Stimulated activated naive B cell treated with anti-CD40 and anti-IgM and Interleukin-4, amounts not matched to agents 10 μg/mL and 1 μg/mL and 100 μg/mL, for 72 hours (primary cell): ENCODE measurements around the gene CALML3.

Experiments used
- ATAC-seq, 2 donors: fragments of 150-1000 bp; cut with Tn5 transposase; replicated peaks; 2 replicates each; pipeline ENCODE4 v1.10.0; 2021; ENCODE audit warnings: moderate library complexity in 1 of 2
- DNase-seq: peaks from one replicate; pipeline ENCODE4 v3.0.0; 2021
- H3K27ac Mint-ChIP-seq: one replicate; pipeline ENCODE4 v1.8.0; 2022; ENCODE audit warnings: mild to moderate bottlenecking, mixed read lengths
- H3K27me3 Mint-ChIP-seq, 2 donors: one replicate each; pipeline ENCODE4 v1.8.0; 2022; ENCODE audit warnings: mixed read lengths in 2 of 2
- H3K36me3 Mint-ChIP-seq, 2 donors: one replicate each; pipeline ENCODE4 v1.8.0; 2022; ENCODE audit warnings: mixed read lengths in 2 of 2, mild to moderate bottlenecking in 1 of 2
- H3K4me1 Mint-ChIP-seq, 2 donors: one replicate each; pipeline ENCODE4 v1.8.0; 2022; ENCODE audit warnings: mixed read lengths in 2 of 2, mild to moderate bottlenecking in 1 of 2
- H3K4me3 Mint-ChIP-seq, 2 donors: one replicate each; pipeline ENCODE4 v1.8.0; 2022; ENCODE audit warnings: mild to moderate bottlenecking in 2 of 2, mixed read lengths in 2 of 2, moderate library complexity in 1 of 2
- H3K9me3 Mint-ChIP-seq, 2 donors: one replicate each; pipeline ENCODE4 v1.8.0; 2022; ENCODE audit warnings: mixed read lengths in 2 of 2, mild to moderate bottlenecking in 1 of 2

CALML3 gene

DNA sequence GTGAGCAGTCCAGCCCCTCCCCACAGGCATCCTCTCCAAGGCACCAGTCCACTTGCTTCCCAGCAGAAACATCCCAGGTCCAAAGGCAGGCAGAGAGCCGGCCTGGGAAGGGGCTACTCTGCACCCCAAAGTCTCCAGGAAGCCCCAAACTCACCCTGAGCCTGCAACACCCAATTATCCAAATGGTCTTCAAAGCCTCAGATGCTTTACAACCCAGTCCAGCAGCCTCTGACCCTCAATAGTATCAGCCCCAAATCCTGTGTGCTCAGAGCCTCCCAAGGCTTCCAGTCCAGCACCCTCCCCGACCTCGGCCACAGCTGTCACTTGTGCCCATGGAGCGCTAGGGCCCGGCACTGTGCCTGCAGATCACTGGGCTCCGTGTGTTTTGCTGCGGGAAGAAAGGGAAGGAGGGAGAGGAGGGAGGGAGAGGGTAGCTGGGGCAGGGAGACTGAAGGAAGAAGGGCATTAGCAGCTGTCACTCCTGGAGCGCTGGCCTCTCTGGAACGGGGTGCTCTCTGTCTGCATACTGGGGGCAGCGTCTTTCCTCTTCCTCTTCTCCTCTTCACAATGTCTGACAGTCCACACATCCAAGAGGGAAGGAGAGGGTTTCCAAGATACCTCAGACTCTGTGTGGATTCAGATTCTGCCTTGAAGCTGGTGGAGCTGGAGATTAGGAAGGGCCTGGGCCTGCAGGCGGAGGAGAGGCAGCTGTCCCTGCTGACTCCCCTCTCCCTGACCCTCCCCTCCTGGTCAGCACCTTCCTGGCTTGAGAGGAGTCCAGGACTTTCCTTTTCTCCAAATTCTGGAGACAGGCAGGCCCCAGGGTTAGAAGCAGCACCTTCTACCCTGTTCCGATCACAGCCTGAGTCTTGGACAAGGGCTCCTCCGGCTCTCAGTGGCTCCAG, 38.6 kb upstream of the CALML3 start:
- H3K9me3 Mint-ChIP-seq: no peaks in the 10 kb centered on the region
- ATAC-seq (no peak), DNase-seq (no peak)
- no peak overlapping the region for H3K27ac Mint-ChIP-seq
- H3K27me3 Mint-ChIP-seq: peaks cover 0 to 19% of the 10 kb centered on the region in 2 donors
- no peaks in the 10 kb centered on the region for H3K36me3 Mint-ChIP-seq
- H3K4me1 Mint-ChIP-seq: peaks cover 8 to 20% of the 10 kb centered on the region in 2 donors
- H3K4me3 Mint-ChIP-seq: no peak overlapping the region

DNA sequence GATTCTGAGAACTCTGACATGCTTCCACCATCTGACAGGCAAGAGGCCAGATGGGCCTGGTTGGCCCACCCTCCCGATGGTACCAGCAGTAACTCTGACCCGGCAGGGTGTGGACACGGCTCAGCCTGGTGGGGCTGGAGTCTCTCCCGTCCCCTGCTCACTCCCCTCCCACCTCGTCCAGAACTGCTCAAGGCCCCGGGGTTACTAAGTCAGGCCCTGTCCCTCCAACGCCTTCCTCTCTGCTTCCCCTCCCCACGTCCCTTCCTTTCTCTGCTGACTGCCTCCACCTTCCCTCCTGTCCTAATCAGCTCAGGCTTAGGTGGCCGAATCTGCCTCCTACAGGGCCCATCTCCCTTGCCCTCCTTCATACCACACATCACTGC, 37.9 kb upstream of the CALML3 start:
- DNase-seq (no peak), ATAC-seq (no peak)
- H3K36me3 Mint-ChIP-seq: no peaks in the 10 kb centered on the region
- no peak overlapping the region for H3K4me3 Mint-ChIP-seq
- peaks cover 0 to 19% of the 10 kb centered on the region in 2 donors for H3K27me3 Mint-ChIP-seq
- peaks cover 14 to 26% of the 10 kb centered on the region in 2 donors for H3K4me1 Mint-ChIP-seq
- no peak overlapping the region for H3K27ac Mint-ChIP-seq
- H3K9me3 Mint-ChIP-seq: no peaks in the 10 kb centered on the region

DNA sequence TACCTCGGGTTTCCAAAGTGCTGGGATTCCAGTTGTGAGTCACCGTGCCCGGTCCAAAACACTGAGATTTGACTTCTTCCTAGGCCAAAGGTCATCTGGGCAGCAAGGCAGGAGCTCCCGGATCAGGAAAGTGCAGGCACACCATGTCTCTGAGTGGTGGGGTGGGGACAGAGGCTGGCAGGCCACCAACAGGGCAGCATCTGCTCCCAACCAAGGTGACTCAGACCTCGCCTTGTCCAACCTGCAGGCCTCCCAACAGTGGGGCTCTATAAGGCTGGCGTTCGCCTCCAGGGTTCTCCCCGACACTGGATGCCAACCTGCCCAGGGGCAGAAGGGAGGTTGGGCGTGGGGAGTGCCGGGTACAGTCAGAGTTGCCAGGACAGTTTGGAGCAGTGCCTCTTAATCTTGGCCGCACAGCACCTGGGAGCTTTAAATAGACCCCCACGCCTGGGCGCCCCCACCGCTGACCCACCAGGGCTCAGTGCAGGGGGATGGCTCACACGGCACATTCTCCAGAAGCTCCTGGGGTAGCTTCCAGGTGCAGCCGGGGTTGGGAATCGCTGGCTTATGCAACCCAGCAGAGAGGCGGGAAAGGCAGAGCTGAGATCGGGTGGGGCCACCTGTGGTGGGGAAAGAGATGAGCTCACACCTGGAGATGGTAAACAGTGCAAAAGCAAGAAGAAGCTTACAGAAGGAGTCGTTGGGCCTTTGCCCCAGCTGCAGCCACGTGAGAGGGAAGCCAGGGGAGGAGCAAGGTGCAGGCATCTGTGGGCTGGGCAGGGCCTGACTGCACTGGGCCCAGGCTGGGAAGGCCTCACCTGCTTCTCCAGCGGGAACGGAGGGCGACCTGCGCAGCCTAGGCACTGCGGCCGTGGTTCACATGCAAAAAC, 36.2 kb upstream of the CALML3 start:
- H3K9me3 Mint-ChIP-seq: peaks cover 4 to 8% of the 10 kb centered on the region in 2 donors
- no peak overlapping the region for H3K27ac Mint-ChIP-seq
- peaks cover 0 to 15% of the 10 kb centered on the region in 2 donors for H3K27me3 Mint-ChIP-seq
- ATAC-seq (no peak), DNase-seq (no peak)
- peaks cover 2 to 4% of the 10 kb centered on the region in 2 donors for H3K36me3 Mint-ChIP-seq
- H3K4me3 Mint-ChIP-seq: no peak overlapping the region
- peaks cover 14 to 26% of the 10 kb centered on the region in 2 donors for H3K4me1 Mint-ChIP-seq

DNA sequence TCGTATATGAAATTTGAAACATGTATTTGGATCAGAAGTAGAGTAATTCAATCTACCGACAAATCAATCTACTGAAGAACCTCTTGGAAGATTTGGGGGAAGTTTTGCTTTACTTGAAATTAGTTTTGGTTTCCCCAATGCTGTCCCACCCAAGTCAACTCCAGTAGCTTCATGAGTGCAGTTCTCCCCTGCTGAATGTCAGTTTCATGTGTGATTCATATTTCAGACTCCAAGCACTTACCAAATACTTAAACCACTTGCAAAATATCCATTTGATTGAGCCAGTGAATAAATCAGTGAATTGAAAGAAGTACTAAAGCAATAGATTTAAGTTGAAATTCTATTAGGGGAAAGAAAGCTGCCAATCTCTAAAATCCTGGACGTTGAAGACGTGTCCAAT, 34.7 kb upstream of the CALML3 start:
- ATAC-seq: peak in 1 of 2 donors; percentile 51
- peaks cover 4 to 8% of the 10 kb centered on the region in 2 donors for H3K9me3 Mint-ChIP-seq
- H3K4me1 Mint-ChIP-seq: peaks cover 14 to 26% of the 10 kb centered on the region in 2 donors
- H3K27me3 Mint-ChIP-seq: peaks cover 0 to 15% of the 10 kb centered on the region in 2 donors
- no peak for DNase-seq
- no peak overlapping the region for H3K27ac Mint-ChIP-seq
- H3K4me3 Mint-ChIP-seq: no peak overlapping the region
- H3K36me3 Mint-ChIP-seq: peaks cover 2 to 4% of the 10 kb centered on the region in 2 donors

DNA sequence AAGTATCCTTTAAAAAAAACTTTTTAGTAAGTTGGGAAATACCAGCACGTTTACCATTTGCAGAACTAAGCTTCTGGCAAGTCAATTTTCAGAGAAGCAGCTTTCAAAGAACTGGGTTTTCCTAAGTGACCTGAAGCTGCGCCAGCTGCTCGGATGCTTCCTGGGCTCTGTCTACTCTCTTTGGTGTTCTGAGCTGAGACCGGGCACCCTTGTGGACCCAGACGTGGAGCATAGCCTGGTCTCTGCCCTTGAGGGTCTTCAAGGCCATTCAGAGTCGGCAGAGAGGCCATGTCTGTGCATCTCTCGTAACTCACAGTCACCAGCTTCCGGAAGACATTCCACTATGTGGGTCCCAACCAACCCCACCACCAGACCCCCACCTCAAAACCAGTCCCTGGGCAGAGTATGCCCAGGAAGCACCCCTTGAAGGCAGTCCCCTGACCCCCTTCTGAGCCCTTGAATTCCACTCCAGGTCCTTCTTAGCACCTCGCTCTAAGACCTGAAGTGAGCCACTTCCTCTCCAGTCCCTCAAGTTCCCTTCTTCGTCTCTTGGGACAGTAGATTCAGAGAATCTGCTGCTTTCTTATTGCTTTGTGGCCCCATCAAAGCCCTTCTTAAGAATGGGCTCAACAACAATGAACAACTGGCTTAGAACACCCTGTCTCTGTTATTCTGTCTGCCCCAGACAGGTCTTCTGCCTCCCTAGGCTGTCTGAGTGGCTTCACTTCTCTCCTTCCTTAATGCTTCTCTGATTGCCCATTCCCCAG, 33.9 kb upstream of the CALML3 start:
- Mint-ChIP-seq H3K9me3 (peaks cover 4 to 8% of the 10 kb centered on the region in 2 donors), H3K4me1 (peaks cover 14 to 26% of the 10 kb centered on the region in 2 donors), H3K27me3 (peaks cover 0 to 15% of the 10 kb centered on the region in 2 donors), H3K4me3 (peak overlapping the region in 1 of 2 donors; percentile 43), H3K27ac (no peak overlapping the region), H3K36me3 (peaks cover 2 to 4% of the 10 kb centered on the region in 2 donors)
- peak; percentile 84 to 90 for ATAC-seq
- DNase-seq: no peak

DNA sequence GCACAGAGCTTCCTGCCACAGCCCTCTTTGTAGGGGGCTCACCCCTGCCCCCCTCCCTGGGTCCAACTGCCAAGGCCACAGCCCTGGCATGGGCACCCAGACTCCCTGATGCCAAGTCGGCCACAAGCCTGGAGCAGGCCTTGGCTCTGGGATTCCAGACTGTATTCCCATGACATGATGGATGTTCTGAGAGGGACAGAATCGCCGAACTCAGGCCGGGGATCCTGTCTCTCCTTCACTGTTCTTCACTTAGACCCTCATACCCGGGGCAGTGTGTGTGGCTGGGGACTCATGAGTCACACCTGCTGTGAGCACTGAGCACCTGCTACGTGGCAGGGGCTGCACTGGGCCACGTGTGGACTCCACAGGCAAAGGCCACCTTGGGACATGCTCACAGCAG, 33.3 kb upstream of the CALML3 start:
- H3K36me3 Mint-ChIP-seq: peaks cover 2 to 4% of the 10 kb centered on the region in 2 donors
- no peak overlapping the region for H3K27ac Mint-ChIP-seq

DNA sequence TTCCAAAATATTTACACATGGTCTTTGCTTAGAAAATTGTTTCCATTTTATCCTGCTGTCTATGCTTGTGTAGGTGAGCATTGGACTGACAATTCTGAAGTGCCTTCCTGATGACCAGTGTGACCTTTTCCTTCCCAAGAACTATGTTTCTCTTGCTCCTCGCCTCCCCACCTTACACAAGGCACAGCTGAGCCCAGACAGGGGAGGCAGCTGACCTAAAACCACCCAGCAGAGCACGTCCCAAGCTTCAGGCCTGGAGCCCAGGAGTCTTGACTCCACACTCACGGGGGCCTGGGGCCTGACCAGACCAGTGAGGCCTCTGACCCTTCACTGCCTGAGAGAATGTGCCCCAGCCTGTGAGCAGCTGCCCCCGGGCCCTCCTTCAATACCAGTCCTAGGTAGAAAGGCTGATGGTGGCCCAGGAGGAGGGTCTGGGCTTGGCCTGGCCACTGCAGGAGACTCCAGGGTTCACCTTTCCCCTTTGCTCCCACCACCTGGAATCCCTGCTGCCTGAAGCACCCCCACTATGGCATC, 32.4 kb upstream of the CALML3 start:
- Mint-ChIP-seq H3K27ac (no peak overlapping the region), H3K9me3 (peaks cover 4 to 8% of the 10 kb centered on the region in 2 donors), H3K27me3 (peaks cover 0 to 7% of the 10 kb centered on the region in 2 donors)

More for the DNA sequence above, 33.3 kb upstream of the CALML3 start:
- DNase-seq (no peak), ATAC-seq (no peak)
- Mint-ChIP-seq H3K4me1 (peaks cover 14 to 26% of the 10 kb centered on the region in 2 donors), H3K27me3 (peaks cover 0 to 11% of the 10 kb centered on the region in 2 donors), H3K9me3 (peaks cover 4 to 8% of the 10 kb centered on the region in 2 donors), H3K4me3 (peak overlapping the region in 1 of 2 donors; percentile 43)

DNA sequence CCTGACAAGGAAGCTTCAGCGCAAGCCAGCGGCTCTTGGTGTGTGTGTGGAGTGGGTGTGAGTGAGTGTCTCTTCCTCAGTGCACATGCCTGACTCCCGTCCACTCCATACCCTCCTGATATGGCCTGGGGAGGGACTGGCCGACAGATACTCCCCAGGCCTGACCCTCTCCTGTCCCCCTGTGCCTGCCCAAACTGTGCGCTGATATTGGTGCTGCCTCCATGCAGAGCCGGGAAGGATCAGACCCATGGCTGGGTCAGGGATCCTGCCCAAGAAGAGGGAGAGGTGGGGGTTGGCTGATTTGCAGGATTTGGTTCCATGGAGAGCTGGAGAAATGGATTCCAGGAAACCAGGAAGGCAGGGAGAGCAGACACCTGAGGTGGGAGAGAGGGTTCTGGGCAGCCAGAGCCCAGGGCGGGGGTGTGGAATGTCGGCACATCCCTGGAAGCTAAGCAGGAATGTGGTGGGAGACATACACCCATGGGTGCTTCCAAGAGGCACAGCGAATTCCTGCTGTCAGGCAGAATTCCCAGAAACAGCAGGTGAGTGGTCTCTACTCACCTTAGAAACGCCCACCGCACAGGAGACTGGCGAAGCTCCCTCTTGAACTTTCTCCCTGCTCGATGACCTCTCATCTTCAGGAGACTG, 31.7 kb upstream of the CALML3 start:
- Mint-ChIP-seq H3K27ac (no peak overlapping the region), H3K27me3 (peaks cover 0 to 4% of the 10 kb centered on the region in 2 donors), H3K9me3 (peaks cover 4 to 8% of the 10 kb centered on the region in 2 donors), H3K36me3 (peaks cover 2 to 4% of the 10 kb centered on the region in 2 donors), H3K4me1 (peaks cover 14 to 26% of the 10 kb centered on the region in 2 donors), H3K4me3 (no peak overlapping the region)
- ATAC-seq (no peak), DNase-seq (no peak)

More for the DNA sequence above, 32.4 kb upstream of the CALML3 start:
- Mint-ChIP-seq H3K4me1 (peaks cover 14 to 26% of the 10 kb centered on the region in 2 donors), H3K36me3 (peaks cover 2 to 4% of the 10 kb centered on the region in 2 donors), H3K4me3 (no peak overlapping the region)
- no peak for ATAC-seq
- DNase-seq: no peak

DNA sequence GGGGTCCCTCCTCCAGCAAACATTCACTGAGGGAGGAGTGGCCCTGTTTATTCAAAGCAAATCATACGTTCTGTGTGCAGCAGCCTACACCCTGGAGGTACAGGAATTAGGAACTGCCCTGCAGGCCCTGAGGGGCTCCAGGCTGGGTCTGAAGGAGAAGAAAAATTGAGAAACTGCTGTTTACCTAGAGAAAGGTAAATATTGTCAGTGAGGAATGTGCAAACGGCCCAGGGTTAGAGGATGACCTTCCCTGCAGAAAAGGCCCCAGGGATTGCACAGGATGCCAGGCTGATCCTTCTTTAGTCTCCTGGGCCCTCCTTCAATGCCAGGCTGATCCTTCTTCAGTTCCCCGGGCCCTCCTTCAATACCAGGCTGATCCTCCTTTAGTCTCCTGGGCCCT, 31.1 kb upstream of the CALML3 start:
- peaks cover 0 to 1% of the 10 kb centered on the region in 2 donors for H3K27me3 Mint-ChIP-seq

DNA sequence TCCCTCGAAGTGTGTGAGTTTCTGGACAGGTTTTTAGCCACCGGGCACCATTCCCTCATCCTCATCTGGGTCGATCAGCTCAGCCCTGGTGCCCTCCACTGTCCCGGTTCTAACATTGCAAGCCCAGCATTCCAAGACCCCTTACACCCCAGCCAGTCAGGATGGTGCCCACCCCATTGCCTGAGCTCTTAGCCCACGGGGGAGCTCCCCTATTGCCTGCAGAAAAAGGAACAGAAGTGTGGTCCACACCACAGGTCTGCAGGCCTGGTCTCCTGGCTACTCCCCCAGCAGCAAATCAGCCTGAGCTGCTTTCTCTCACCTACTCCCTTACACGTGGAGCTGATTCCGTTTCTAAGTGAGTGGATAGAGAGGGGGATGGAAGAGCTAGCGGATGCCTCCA, 30.1 kb upstream of the CALML3 start:
- Mint-ChIP-seq H3K27me3 (no peaks in the 10 kb centered on the region), H3K4me3 (no peak overlapping the region), H3K9me3 (peaks cover 4 to 8% of the 10 kb centered on the region in 2 donors), H3K27ac (no peak overlapping the region), H3K36me3 (peaks cover 2 to 4% of the 10 kb centered on the region in 2 donors), H3K4me1 (peaks cover 14 to 22% of the 10 kb centered on the region in 2 donors)
- ATAC-seq (no peak), DNase-seq (no peak)

More for the DNA sequence above, 31.1 kb upstream of the CALML3 start:
- Mint-ChIP-seq H3K27ac (no peak overlapping the region), H3K4me3 (no peak overlapping the region), H3K36me3 (peaks cover 2 to 4% of the 10 kb centered on the region in 2 donors), H3K4me1 (peaks cover 14 to 23% of the 10 kb centered on the region in 2 donors), H3K9me3 (peaks cover 4 to 8% of the 10 kb centered on the region in 2 donors)
- DNase-seq (no peak), ATAC-seq (no peak)

DNA sequence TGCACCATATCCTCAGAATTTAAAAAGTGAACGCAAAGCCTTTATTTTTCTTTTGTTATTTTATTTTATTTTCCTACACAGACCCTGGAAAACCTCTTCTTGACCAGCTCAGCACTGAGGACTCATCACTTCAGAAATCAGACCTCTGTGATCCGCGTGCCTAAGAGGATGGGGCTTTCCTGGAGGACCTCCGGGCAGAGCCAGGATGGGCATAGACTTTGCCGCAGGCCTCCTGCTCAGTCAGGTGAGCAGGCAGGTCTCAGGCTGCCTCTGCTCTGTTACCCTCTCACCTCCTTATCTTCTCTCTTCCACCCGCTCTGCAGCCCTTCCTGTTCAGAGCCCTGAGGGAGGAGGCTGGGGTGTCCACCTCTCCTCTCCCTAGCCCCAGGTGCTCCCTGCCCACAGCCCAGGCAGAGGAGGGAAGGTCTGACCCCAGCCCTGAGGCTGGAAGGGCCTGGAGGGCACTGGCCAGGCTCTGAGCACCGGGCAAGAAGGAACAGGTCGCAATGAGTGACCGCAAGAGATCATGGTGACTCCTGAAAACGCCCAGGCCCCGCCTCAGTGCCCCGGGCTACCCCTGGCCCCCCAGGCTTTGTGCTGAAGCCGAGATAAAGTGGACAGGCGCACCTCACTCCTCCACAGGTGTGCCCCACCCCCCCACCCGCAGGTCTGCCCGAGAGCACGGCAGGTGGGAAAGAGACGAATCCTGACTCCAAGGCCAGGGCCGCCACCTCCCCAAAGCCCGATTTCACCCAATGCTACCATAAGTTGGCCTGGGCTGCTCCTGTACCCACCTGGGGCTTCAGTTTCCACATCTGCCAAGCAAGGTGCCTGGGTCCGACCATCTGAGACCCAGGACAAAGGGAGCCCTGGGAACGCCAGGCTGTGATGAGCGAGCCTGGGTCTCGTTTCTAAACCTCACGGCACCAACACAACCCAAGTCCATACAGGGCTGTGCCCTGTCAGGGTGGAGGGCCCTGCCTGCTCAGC, 28.2 kb upstream of the CALML3 start:
- no peak for ATAC-seq
- H3K9me3 Mint-ChIP-seq: peaks cover 4 to 8% of the 10 kb centered on the region in 2 donors
- peaks cover 2 to 4% of the 10 kb centered on the region in 2 donors for H3K36me3 Mint-ChIP-seq

DNA sequence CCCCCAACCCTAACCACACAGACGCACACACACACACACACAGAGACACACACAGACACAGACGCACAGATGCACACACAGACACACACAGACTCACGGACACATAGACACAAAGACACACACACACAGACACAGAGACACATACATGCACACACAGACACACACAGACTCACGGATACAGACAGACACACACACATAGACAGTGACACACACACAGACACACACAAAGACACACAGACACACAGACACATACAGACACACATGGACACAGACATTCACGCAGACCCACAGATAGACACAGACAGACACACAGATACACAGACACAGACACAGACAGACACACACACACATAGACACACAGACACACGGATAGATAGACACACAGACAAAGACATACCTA, 27.5 kb upstream of the CALML3 start:
- Mint-ChIP-seq H3K27ac (no peak overlapping the region), H3K36me3 (peaks cover 2 to 4% of the 10 kb centered on the region in 2 donors), H3K4me3 (no peak overlapping the region), H3K4me1 (no peaks in the 10 kb centered on the region), H3K27me3 (peaks cover 5 to 7% of the 10 kb centered on the region in 2 donors), H3K9me3 (peaks cover 4 to 7% of the 10 kb centered on the region in 2 donors)
- ATAC-seq (no peak), DNase-seq (no peak)

More for the DNA sequence above, 28.2 kb upstream of the CALML3 start:
- DNase-seq: no peak
- no peak overlapping the region for H3K4me3 Mint-ChIP-seq
- H3K27me3 Mint-ChIP-seq: peaks cover 5 to 7% of the 10 kb centered on the region in 2 donors
- H3K27ac Mint-ChIP-seq: no peak overlapping the region
- H3K4me1 Mint-ChIP-seq: peaks cover 2 to 3% of the 10 kb centered on the region in 2 donors
